Body of pancreas (tissue), 4 donors: ENCODE results near the gene UCP2. TPM values are rescaled to one million over a fixed set of nuclear protein-coding genes. Genes with fewer than 3 reads are reported as not detected.

Experiments
- ATAC-seq: fragments of 150-250 bp; one replicate; pipeline ENCODE4 v1.9.1; 2016
- DNase-seq, 4 donors: peaks; one replicate each; pipeline ENCODE4 v3.0.0-alpha.2; 2019
- H3K27ac ChIP-seq, 4 donors: fragments of 200-600 bp; sonication (generic); 1 replicate in 3 of 4; 2 replicates in 1 of 4; pipeline versions ENCODE4 v1.5.1 to v1.6.1; 2016 to 2019; ENCODE audit warnings: mild to moderate bottlenecking in 1 of 4, mixed read lengths in 1 of 4, moderate library complexity in 1 of 4
- H3K27me3 ChIP-seq, 2 donors: fragments of 200-600 bp; sonication (generic); one replicate each; pipeline ENCODE4 v1.6.0; 2016; ENCODE audit warnings: mild to moderate bottlenecking in 1 of 2
- H3K36me3 ChIP-seq, 2 donors: fragments of 200-600 bp; sonication (generic); replicated peaks in 1 of 2; 2 replicates each; pipeline ENCODE4 v1.5.1; 2016; ENCODE audit warnings: low read depth in 2 of 2; ENCODE audit not compliant: insufficient read depth in 1 of 2
- H3K4me1 ChIP-seq: fragments of 200-600 bp; sonication (generic); one replicate; pipeline ENCODE4 v1.6.0; 2016
- H3K4me3 ChIP-seq, 2 donors: fragments of 200-600 bp; sonication (generic); 1 replicate in 1 of 2; 2 replicates in 1 of 2; pipeline ENCODE4 v1.5.1; 2016 to 2019
- H3K9me3 ChIP-seq, 3 donors: fragments of 200-600 bp; sonication (generic); 1 replicate in 2 of 3; 2 replicates in 1 of 3; pipeline ENCODE4 v1.5.1; 2016
- POLR2A ChIP-seq, 3 donors: fragments of 450-650 bp; IDR thresholded peaks; one replicate each; pipeline ENCODE4 v1.6.1; 2016; ENCODE audit warnings: antibody characterized with exemption in 3 of 3, mild to moderate bottlenecking in 2 of 3
- WGBS, 2 donors: methylation state at CpG; one replicate each; pipeline ENCODE4 v1.1.5; 2017; 5-methylcytosine and 5-hydroxymethylcytosine counted together
- intact Hi-C: fragments of 100-400 bp; cut with DNase I; formaldehyde crosslinking; loops from one replicate; pipeline ENCODE4 v1.15.1; 2023
- total RNA-seq, 2 donors: library from RNA; depleted of rRNA; stranded (reverse); fragments of >200 nt; gene quantifications; one replicate each; pipeline ENCODE4 v1.1.0, GENCODE V29; 2016
- TF ChIP-seq, protein P1 (sequence below), 7 experiments: fragments of 450-650 bp in 4 of 7; fragments of 200-600 bp in 3 of 7; sonication (generic) in 3 of 7; IDR thresholded peaks; one replicate each; pipeline ENCODE4 v1.5.1; 2016 to 2019; ENCODE audit warnings: antibody characterized with exemption in 7 of 7

Gene UCP2
- total RNA-seq, 2 donors from 2014 or later: 10.9 to 17.1 TPM

DNA sequence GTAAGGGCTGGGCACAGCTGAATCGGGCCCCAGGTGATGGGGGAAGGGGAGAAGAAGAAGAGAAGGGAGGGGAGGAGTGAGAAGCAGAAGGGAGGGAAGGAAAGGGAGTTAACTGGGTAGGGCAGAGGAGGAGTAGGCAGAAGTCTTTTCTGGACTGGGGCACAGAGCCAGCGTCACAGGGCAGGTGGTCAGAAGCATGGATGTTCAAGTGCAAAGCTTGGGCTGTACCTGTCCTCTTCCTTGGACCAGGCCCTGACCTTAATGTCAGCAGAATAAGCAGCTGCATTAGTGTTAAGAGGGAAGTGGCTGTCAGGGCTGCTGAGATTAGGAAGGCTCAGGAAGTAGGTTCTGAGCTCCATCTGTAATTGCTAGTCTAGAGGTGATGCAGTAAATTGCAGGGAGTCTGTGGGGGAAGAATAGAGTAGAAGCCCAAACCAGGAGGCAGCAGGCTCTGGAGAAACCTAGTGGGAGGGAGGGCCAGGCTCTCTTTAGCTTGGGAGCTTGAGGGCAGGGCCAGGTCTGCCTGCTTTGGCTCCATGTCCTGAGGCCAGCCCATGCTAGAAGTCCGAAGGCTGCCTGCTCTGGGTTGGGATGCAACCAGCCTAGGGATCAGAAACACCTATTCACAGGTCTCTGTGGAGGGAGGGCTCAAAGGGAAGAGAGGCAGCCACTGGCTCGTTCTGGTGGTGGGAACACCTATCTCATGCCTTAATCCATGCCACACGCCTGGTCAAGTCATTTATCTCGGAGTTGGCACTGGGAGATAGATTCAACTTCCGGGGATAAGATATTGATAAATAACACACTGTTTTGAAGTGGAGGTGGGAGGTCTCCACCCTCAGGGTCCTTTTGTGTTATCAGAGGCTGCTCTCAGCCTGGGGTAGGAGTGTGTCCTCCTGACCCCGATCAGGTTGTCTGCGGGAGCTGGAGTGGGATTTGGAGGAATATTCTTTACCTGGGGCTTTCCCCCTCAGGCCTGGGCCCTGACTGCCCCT is 28.0 kb upstream of the UCP2 start:
- Histone ChIP-seq H3K4me1 (no peaks in the 10 kb centered on the region), H3K27ac (no peak overlapping the region), H3K4me3 (no peak overlapping the region), H3K9me3 (no peaks in the 10 kb centered on the region), H3K36me3 (no peaks in the 10 kb centered on the region), H3K27me3 (no peaks in the 10 kb centered on the region)
- intact Hi-C loops: no loop called here
- TF ChIP-seq POLR2A (IDR thresholded peaks at IDR 0.05): no peak
- TF ChIP-seq, protein P1, sequence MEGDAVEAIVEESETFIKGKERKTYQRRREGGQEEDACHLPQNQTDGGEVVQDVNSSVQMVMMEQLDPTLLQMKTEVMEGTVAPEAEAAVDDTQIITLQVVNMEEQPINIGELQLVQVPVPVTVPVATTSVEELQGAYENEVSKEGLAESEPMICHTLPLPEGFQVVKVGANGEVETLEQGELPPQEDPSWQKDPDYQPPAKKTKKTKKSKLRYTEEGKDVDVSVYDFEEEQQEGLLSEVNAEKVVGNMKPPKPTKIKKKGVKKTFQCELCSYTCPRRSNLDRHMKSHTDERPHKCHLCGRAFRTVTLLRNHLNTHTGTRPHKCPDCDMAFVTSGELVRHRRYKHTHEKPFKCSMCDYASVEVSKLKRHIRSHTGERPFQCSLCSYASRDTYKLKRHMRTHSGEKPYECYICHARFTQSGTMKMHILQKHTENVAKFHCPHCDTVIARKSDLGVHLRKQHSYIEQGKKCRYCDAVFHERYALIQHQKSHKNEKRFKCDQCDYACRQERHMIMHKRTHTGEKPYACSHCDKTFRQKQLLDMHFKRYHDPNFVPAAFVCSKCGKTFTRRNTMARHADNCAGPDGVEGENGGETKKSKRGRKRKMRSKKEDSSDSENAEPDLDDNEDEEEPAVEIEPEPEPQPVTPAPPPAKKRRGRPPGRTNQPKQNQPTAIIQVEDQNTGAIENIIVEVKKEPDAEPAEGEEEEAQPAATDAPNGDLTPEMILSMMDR (IDR thresholded peaks at IDR 0.05): no peak
- no peak for ATAC-seq
- WGBS, 2 donors: 81 to 85% methylated on average over 9 of the region's 9 CpGs
- DNase-seq: no peak

DNA sequence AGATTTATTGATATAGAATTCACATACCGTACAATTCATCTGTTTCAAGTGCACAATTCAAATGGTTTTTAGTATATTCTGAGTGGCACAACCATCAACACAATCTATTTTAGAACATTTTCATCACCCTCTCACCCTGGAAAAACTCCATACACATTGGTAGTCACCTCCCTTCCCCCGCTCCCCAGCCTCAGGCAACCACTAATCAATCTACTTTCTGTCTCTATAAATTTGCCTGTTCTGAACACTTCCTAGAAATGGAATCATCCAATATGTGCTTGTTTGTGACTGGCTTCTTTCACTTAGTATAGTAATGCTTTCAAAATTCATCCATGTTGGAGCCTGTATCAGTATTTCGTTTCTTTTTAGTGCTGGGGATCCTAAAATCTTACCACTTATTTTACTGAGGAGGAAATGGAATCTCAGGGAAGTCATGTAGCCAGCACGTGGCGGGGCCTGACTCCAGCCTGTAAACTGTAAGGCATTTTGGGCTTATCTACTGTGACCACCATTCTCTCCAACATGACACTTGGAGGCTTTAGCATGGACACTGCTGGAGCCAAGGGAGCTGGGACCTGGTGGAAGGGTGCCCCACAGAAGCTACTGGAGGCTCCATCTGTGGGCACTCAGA is 27.1 kb upstream of the UCP2 start:
- intact Hi-C loops: no loop called here
- H3K9me3 ChIP-seq: no peaks in the 10 kb centered on the region

DNA sequence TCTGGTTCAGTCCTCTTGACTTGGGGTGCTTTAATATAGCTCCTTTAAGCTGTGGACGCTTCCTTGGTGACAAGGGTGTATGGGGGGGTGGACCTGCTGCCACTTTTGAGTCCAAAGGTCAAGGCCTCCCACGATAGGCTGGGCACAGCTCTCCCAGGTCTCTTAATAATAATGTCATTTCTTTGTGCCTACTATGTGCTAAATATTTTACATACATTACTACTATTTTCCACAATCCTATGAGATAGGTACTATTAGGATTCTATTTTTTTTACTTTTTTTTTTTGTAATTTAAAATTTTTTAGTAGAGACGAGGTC is 26.5 kb upstream of the UCP2 start:
- no peak overlapping the region for H3K4me3 ChIP-seq
- no peaks in the 10 kb centered on the region for H3K9me3 ChIP-seq
- no peaks in the 10 kb centered on the region for H3K4me1 ChIP-seq
- no peak overlapping the region for H3K27ac ChIP-seq
- H3K36me3 ChIP-seq: no peaks in the 10 kb centered on the region
- no peak for ATAC-seq
- WGBS, 2 donors: 54 to 59% methylated on average over 3 of the region's 3 CpGs
- H3K27me3 ChIP-seq: no peaks in the 10 kb centered on the region
- intact Hi-C loops: no loop called here
- no peak for DNase-seq
- TF ChIP-seq, protein P1 (IDR thresholded peaks at IDR 0.05): no peak
- TF ChIP-seq POLR2A (IDR thresholded peaks at IDR 0.05): no peak

More for the DNA sequence above, 27.1 kb upstream of the UCP2 start:
- ATAC-seq: no peak
- no peak for DNase-seq
- Histone ChIP-seq H3K4me3 (no peak overlapping the region), H3K36me3 (no peaks in the 10 kb centered on the region), H3K4me1 (no peaks in the 10 kb centered on the region), H3K27ac (no peak overlapping the region), H3K27me3 (no peaks in the 10 kb centered on the region)
- no peak for TF ChIP-seq POLR2A (IDR thresholded peaks at IDR 0.05)
- TF ChIP-seq, protein P1 (IDR thresholded peaks at IDR 0.05): no peak
- 90 to 93% methylated on average over 5 of the region's 5 CpGs for WGBS, 2 donors

- H3K36me3 ChIP-seq: no peaks in the 10 kb centered on the region
- intact Hi-C loops: no loop called here
- no peaks in the 10 kb centered on the region for H3K27me3 ChIP-seq
- no peak for ATAC-seq
- DNase-seq: no peak
- H3K9me3 ChIP-seq: no peaks in the 10 kb centered on the region
- H3K27ac ChIP-seq: no peak within 1 kb of the TSS
- no peak within 1 kb of the TSS for H3K4me3 ChIP-seq
- 69 to 74% methylated on average over 7 to 9 of the region's 9 CpGs for WGBS, 2 donors
- TF ChIP-seq, protein P1 (IDR thresholded peaks at IDR 0.05): no peak
- TF ChIP-seq POLR2A (IDR thresholded peaks at IDR 0.05): no peak
- H3K4me1 ChIP-seq: no peaks in the 10 kb centered on the region
Measured at GRCh38 chr11:74008373-74009229, 26.0 kb upstream of the UCP2 start, which contains the start of gene UCP3. TSS of gene UCP3 (minus strand) at chr11:74009085. CDS start at chr11:74007042, 2,043 bp downstream.
